WTC11 (cell line): ENCODE data around the gene RIMBP2. TPM values are rescaled to one million over a fixed set of nuclear protein-coding genes. Genes with fewer than 3 reads are reported as not detected.

ENCODE experiments used
- ATAC-seq: fragments of 200-7000 bp; cut with Tn5 transposase; 2 replicates; pipeline ENCODE4 v1.10.0; 2021; ENCODE audit warnings: mild to moderate bottlenecking, moderate library complexity
- CTCF ChIA-PET: fragments of 300-600 bp; sonication (Branson Sonifier 250); formaldehyde crosslinking; loops from one replicate; lab custom pipeline; 2021; ENCODE audit warnings: antibody characterized with exemption; lab: Charles Lee
- POLR2A ChIA-PET: fragments of 350-600 bp; sonication (Branson Sonifier 250); formaldehyde crosslinking; loops from one replicate; lab custom pipeline; 2021; ENCODE audit warnings: antibody characterized with exemption; lab: Charles Lee
- DNase-seq: peaks from one replicate; pipeline ENCODE4 v3.0.0; 2021; ENCODE audit warnings: low spot score
- H3K27ac Mint-ChIP-seq: 2 replicates; pipeline ENCODE4 v1.8.0; 2021; ENCODE audit warnings: mixed read lengths
- H3K27me3 Mint-ChIP-seq: 2 replicates; pipeline ENCODE4 v1.8.0; 2021; ENCODE audit warnings: low read depth, mild to moderate bottlenecking, moderate library complexity, mixed read lengths
- H3K36me3 Mint-ChIP-seq: 2 replicates; pipeline ENCODE4 v1.8.0; 2021; ENCODE audit warnings: mixed read lengths
- H3K4me1 Mint-ChIP-seq: 2 replicates; pipeline ENCODE4 v1.8.0; 2022; ENCODE audit warnings: mixed read lengths
- H3K4me3 Mint-ChIP-seq: 2 replicates; pipeline ENCODE4 v1.8.0; 2021; ENCODE audit warnings: mild to moderate bottlenecking, moderate library complexity, mixed read lengths
- H3K9me3 Mint-ChIP-seq: 2 replicates; pipeline ENCODE4 v1.8.0; 2021; ENCODE audit warnings: mixed read lengths
- CREB1 ChIP-seq: sonication (generic); formaldehyde crosslinking; IDR thresholded peaks from 2 replicates; pipeline ENCODE4 v1.8.0; 2023; ENCODE audit warnings: mild to moderate bottlenecking, missing genetic modification reagents
- CREM ChIP-seq: sonication (generic); formaldehyde crosslinking; IDR thresholded peaks from 2 replicates; pipeline ENCODE4 v1.8.1; 2022; ENCODE audit warnings: mild to moderate bottlenecking, missing genetic modification reagents, moderate library complexity
- ELF4 ChIP-seq: sonication (generic); formaldehyde crosslinking; IDR thresholded peaks from 2 replicates; pipeline ENCODE4 v1.8.1; 2022; ENCODE audit warnings: low read depth, mild to moderate bottlenecking, moderate library complexity, missing genetic modification reagents
- GABPB1 ChIP-seq: sonication (generic); formaldehyde crosslinking; IDR thresholded peaks from 2 replicates; pipeline ENCODE4 v1.8.1; 2023; ENCODE audit warnings: mild to moderate bottlenecking, missing genetic modification reagents
- GRHL2 ChIP-seq: fragments of 250-450 bp; sonication (Bioruptor Pico); IDR thresholded peaks from 2 replicates; pipeline ENCODE4 v1.8.0; 2022; ENCODE audit warnings: mild to moderate bottlenecking, moderate library complexity; ENCODE audit not compliant: insufficient replicate concordance, severe bottlenecking
- JUN ChIP-seq: sonication (generic); formaldehyde crosslinking; IDR thresholded peaks from 2 replicates; pipeline ENCODE4 v1.8.0; 2023; ENCODE audit warnings: mild to moderate bottlenecking, missing genetic modification reagents
- RELA ChIP-seq: sonication (generic); formaldehyde crosslinking; IDR thresholded peaks from 2 replicates; pipeline ENCODE4 v1.8.1; 2022; ENCODE audit warnings: missing genetic modification reagents, mild to moderate bottlenecking, borderline replicate concordance
- TP53 ChIP-seq: sonication (generic); formaldehyde crosslinking; IDR thresholded peaks from 2 replicates; pipeline ENCODE4 v1.8.1; 2023; ENCODE audit warnings: mild to moderate bottlenecking, missing genetic modification reagents
- ZNF317 ChIP-seq: sonication (generic); formaldehyde crosslinking; IDR thresholded peaks from 2 replicates; pipeline ENCODE4 v1.8.1; 2023; ENCODE audit warnings: low read depth, mild to moderate bottlenecking, moderate library complexity, missing genetic modification reagents, borderline replicate concordance
- ZNF423 ChIP-seq: fragments of 250-450 bp; sonication (Bioruptor Pico); IDR thresholded peaks from 2 replicates; pipeline ENCODE4 v2.1.2; 2022; ENCODE audit warnings: mild to moderate bottlenecking, moderate library complexity
- ZNF671 ChIP-seq: fragments of 250-450 bp; sonication (Bioruptor Pico); IDR thresholded peaks from 2 replicates; pipeline ENCODE4 v1.8.0; 2021; ENCODE audit warnings: mild to moderate bottlenecking
- total RNA-seq: library from RNA; stranded (reverse); gene quantifications from 3 replicates; pipeline ENCODE4 v1.2.3, GENCODE V29; 2021
- TF ChIP-seq, protein P1 (sequence below): sonication (generic); formaldehyde crosslinking; IDR thresholded peaks from 2 replicates; pipeline ENCODE4 v1.8.1; 2023; ENCODE audit warnings: mild to moderate bottlenecking, missing genetic modification reagents, borderline replicate concordance
- TF ChIP-seq, protein P2 (sequence below): sonication (generic); formaldehyde crosslinking; IDR thresholded peaks from 2 replicates; pipeline ENCODE4 v1.8.1; 2022; ENCODE audit warnings: mild to moderate bottlenecking, missing genetic modification reagents, moderate library complexity, borderline replicate concordance
- TF ChIP-seq, protein P3 (sequence below): sonication (generic); formaldehyde crosslinking; IDR thresholded peaks from 2 replicates; pipeline ENCODE4 v1.8.0; 2022; ENCODE audit warnings: mild to moderate bottlenecking, missing genetic modification reagents
- TF ChIP-seq, protein P4 (sequence below): sonication (generic); formaldehyde crosslinking; IDR thresholded peaks from 2 replicates; pipeline ENCODE4 v1.8.1; 2022; ENCODE audit warnings: low read depth, mild to moderate bottlenecking, moderate library complexity, missing genetic modification reagents, borderline replicate concordance
- TF ChIP-seq, protein P5 (sequence below): fragments of 200-600 bp; IDR thresholded peaks from 2 replicates; pipeline ENCODE4 v1.8.0; 2022; ENCODE audit warnings: antibody characterized with exemption
- TF ChIP-seq, protein P6 (sequence below): fragments of 250-450 bp; sonication (Bioruptor Pico); IDR thresholded peaks from 2 replicates; pipeline ENCODE4 v1.9.0; 2021; ENCODE audit warnings: mild to moderate bottlenecking
- TF ChIP-seq, protein P7 (sequence below): sonication (generic); formaldehyde crosslinking; IDR thresholded peaks from 2 replicates; pipeline ENCODE4 v1.8.1; 2023; ENCODE audit warnings: mild to moderate bottlenecking, missing genetic modification reagents, moderate library complexity

Gene RIMBP2
- total RNA-seq, 1 experiment from 2014 or later: 2.6 TPM

DNA sequence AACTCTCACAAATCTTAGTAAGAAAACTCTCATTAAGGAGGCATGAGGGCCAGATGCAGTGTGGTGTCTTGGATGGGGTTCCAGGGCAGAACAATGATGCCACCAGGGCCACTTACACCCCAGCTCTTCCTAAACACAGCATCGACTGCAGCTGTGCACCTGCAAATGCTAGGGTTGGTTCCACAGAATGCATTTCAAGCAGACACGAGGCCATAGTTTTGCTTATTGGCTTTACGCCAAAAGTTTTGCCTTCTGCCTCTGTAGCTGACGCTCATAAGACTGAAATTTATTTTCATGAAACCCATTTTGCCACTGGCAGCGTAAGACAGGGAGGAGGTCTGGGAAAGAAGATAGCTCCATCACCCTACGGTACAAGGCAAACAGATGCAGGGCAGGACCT lies 179.0 kb downstream of the RIMBP2 start (continued):
- TF ChIP-seq, protein P1, sequence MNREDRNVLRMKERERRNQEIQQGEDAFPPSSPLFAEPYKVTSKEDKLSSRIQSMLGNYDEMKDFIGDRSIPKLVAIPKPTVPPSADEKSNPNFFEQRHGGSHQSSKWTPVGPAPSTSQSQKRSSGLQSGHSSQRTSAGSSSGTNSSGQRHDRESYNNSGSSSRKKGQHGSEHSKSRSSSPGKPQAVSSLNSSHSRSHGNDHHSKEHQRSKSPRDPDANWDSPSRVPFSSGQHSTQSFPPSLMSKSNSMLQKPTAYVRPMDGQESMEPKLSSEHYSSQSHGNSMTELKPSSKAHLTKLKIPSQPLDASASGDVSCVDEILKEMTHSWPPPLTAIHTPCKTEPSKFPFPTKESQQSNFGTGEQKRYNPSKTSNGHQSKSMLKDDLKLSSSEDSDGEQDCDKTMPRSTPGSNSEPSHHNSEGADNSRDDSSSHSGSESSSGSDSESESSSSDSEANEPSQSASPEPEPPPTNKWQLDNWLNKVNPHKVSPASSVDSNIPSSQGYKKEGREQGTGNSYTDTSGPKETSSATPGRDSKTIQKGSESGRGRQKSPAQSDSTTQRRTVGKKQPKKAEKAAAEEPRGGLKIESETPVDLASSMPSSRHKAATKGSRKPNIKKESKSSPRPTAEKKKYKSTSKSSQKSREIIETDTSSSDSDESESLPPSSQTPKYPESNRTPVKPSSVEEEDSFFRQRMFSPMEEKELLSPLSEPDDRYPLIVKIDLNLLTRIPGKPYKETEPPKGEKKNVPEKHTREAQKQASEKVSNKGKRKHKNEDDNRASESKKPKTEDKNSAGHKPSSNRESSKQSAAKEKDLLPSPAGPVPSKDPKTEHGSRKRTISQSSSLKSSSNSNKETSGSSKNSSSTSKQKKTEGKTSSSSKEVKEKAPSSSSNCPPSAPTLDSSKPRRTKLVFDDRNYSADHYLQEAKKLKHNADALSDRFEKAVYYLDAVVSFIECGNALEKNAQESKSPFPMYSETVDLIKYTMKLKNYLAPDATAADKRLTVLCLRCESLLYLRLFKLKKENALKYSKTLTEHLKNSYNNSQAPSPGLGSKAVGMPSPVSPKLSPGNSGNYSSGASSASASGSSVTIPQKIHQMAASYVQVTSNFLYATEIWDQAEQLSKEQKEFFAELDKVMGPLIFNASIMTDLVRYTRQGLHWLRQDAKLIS (CRISPR knock-in tag): no peak
- no peak for TF ChIP-seq CREM (CRISPR knock-in tag)
- TF ChIP-seq CREB1 (CRISPR knock-in tag): no peak
- TF ChIP-seq RELA: no peak
- TF ChIP-seq, protein P2, sequence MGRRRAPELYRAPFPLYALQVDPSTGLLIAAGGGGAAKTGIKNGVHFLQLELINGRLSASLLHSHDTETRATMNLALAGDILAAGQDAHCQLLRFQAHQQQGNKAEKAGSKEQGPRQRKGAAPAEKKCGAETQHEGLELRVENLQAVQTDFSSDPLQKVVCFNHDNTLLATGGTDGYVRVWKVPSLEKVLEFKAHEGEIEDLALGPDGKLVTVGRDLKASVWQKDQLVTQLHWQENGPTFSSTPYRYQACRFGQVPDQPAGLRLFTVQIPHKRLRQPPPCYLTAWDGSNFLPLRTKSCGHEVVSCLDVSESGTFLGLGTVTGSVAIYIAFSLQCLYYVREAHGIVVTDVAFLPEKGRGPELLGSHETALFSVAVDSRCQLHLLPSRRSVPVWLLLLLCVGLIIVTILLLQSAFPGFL (CRISPR knock-in tag): no peak
- TF ChIP-seq, protein P3, sequence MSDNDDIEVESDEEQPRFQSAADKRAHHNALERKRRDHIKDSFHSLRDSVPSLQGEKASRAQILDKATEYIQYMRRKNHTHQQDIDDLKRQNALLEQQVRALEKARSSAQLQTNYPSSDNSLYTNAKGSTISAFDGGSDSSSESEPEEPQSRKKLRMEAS (CRISPR knock-in tag): no peak
- TF ChIP-seq, protein P4, sequence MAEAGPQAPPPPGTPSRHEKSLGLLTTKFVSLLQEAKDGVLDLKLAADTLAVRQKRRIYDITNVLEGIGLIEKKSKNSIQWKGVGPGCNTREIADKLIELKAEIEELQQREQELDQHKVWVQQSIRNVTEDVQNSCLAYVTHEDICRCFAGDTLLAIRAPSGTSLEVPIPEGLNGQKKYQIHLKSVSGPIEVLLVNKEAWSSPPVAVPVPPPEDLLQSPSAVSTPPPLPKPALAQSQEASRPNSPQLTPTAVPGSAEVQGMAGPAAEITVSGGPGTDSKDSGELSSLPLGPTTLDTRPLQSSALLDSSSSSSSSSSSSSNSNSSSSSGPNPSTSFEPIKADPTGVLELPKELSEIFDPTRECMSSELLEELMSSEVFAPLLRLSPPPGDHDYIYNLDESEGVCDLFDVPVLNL (CRISPR knock-in tag): no peak

DNA sequence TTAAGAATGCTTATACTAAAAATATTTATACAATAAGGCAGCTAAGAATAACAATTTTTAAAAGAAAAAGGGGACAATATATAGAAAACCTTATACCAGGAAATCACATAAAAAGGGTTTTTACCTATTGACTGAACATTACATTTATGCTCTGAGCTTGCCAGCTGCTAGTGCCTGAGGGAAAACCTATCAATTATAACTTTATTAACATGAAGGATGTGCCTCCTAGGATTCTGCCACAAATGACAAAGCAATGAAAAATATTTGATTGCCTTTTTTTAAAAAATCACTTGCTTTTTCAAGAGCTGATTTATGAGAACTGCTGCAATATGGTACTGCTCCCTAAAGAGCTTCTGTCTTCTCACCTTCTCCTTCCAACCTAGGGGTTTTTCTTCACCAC lies 185.7 kb downstream of the RIMBP2 start:
- Mint-ChIP-seq H3K9me3 (peaks cover 13% of the 10 kb centered on the region; the same call in 1 of the 2 replicates), H3K27ac (no peak overlapping the region), H3K27me3 (no peaks in the 10 kb centered on the region), H3K4me3 (no peak overlapping the region), H3K36me3 (no peaks in the 10 kb centered on the region), H3K4me1 (no peaks in the 10 kb centered on the region)
- TF ChIP-seq RELA: no peak
- TF ChIP-seq, protein P3 (CRISPR knock-in tag): no peak
- no peak for TF ChIP-seq ZNF671 (CRISPR knock-in tag)
- TF ChIP-seq, protein P5, sequence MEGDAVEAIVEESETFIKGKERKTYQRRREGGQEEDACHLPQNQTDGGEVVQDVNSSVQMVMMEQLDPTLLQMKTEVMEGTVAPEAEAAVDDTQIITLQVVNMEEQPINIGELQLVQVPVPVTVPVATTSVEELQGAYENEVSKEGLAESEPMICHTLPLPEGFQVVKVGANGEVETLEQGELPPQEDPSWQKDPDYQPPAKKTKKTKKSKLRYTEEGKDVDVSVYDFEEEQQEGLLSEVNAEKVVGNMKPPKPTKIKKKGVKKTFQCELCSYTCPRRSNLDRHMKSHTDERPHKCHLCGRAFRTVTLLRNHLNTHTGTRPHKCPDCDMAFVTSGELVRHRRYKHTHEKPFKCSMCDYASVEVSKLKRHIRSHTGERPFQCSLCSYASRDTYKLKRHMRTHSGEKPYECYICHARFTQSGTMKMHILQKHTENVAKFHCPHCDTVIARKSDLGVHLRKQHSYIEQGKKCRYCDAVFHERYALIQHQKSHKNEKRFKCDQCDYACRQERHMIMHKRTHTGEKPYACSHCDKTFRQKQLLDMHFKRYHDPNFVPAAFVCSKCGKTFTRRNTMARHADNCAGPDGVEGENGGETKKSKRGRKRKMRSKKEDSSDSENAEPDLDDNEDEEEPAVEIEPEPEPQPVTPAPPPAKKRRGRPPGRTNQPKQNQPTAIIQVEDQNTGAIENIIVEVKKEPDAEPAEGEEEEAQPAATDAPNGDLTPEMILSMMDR: no peak
- DNase-seq: no peak
- no peak for ATAC-seq
- CTCF ChIA-PET: interaction anchor here (0.7 kb wide), 1 partner anchor 17 kb away, joined by 4 read pairs; no protein-coding TSS in a partner anchor
- POLR2A ChIA-PET: no interaction called here

DNA sequence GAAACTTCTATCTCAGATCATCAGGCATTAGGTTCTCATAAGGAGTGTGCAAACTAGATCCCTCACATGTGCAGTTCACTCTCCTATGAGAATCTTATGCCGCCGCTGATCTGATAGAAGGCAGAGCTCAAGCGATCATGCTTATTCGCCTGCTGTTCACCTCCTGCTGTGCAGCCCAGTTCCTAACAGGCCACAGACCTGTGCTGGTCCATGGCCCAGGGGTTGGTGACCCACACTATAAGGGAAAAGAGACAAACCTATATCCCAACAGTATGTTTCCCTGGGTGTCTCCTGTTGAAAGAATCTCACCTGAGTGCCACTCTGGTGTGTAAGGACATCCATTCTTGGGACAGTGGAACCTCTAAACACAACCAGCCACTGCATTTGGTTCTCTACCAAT lies 186.3 kb downstream of the RIMBP2 start:
- no peak for ATAC-seq
- no peaks in the 10 kb centered on the region; the same call in 1 of the 2 replicates for H3K27me3 Mint-ChIP-seq
- TF ChIP-seq ZNF671 (CRISPR knock-in tag) (no peak), TP53 (no peak), ELF4 (no peak), ZNF317 (CRISPR knock-in tag) (no peak), GABPB1 (CRISPR knock-in tag) (no peak), ZNF423 (CRISPR knock-in tag) (no peak), GRHL2 (CRISPR knock-in tag) (no peak), CREB1 (CRISPR knock-in tag) (no peak), JUN (CRISPR knock-in tag) (no peak)
- TF ChIP-seq, protein P6, sequence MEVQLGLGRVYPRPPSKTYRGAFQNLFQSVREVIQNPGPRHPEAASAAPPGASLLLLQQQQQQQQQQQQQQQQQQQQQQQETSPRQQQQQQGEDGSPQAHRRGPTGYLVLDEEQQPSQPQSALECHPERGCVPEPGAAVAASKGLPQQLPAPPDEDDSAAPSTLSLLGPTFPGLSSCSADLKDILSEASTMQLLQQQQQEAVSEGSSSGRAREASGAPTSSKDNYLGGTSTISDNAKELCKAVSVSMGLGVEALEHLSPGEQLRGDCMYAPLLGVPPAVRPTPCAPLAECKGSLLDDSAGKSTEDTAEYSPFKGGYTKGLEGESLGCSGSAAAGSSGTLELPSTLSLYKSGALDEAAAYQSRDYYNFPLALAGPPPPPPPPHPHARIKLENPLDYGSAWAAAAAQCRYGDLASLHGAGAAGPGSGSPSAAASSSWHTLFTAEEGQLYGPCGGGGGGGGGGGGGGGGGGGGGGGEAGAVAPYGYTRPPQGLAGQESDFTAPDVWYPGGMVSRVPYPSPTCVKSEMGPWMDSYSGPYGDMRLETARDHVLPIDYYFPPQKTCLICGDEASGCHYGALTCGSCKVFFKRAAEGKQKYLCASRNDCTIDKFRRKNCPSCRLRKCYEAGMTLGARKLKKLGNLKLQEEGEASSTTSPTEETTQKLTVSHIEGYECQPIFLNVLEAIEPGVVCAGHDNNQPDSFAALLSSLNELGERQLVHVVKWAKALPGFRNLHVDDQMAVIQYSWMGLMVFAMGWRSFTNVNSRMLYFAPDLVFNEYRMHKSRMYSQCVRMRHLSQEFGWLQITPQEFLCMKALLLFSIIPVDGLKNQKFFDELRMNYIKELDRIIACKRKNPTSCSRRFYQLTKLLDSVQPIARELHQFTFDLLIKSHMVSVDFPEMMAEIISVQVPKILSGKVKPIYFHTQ: no peak
- TF ChIP-seq, protein P7, sequence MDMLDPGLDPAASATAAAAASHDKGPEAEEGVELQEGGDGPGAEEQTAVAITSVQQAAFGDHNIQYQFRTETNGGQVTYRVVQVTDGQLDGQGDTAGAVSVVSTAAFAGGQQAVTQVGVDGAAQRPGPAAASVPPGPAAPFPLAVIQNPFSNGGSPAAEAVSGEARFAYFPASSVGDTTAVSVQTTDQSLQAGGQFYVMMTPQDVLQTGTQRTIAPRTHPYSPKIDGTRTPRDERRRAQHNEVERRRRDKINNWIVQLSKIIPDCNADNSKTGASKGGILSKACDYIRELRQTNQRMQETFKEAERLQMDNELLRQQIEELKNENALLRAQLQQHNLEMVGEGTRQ (CRISPR knock-in tag): no peak
- H3K36me3 Mint-ChIP-seq: no peaks in the 10 kb centered on the region
- H3K27ac Mint-ChIP-seq: no peak overlapping the region
- ChIA-PET CTCF (no interaction called here), POLR2A (no interaction called here)
- H3K4me1 Mint-ChIP-seq: no peaks in the 10 kb centered on the region
- H3K4me3 Mint-ChIP-seq: no peak overlapping the region
- H3K9me3 Mint-ChIP-seq: peaks cover 13% of the 10 kb centered on the region; the same call in 1 of the 2 replicates
- DNase-seq: no peak
